GM13977 (cell line): ENCODE measurements around the gene ARL6IP5.

Experiments
- DNase-seq: peaks from one replicate; pipeline ENCODE4 v3.0.0; 2012; ENCODE audit warnings: low spot score
- CTCF ChIP-seq: IDR thresholded peaks from 2 replicates; pipeline ENCODE4 v1.5.1; 2012; ENCODE audit warnings: mild to moderate bottlenecking, control low read depth; ENCODE audit not compliant: insufficient read depth; ENCODE audit errors: extremely low read depth, missing control alignments
- in situ Hi-C: fragments of 300-500 bp; cut with MboI; formaldehyde crosslinking; loops from one replicate; pipeline ENCODE4 v1.12.0; 2022; ENCODE audit warnings: low sequenced_read_pairs, low pct_unique_long_range_greater_than_20kb, mixed read lengths, inconsistent platforms; ENCODE audit not compliant: unreplicated experiment

Gene ARL6IP5

GRCh38 chr3:69142797-69143454 lies 58.2 kb downstream of the ARL6IP5 start:
- TF ChIP-seq CTCF, result no peak
- no peak for DNase-seq
- in situ Hi-C loops, result no loop called here

GRCh38 chr3:69143612-69144011 lies 58.9 kb downstream of the ARL6IP5 start:
- in situ Hi-C loops, result no loop called here
- DNase-seq, result no peak
- no peak for TF ChIP-seq CTCF

GRCh38 chr3:69144631-69145245 lies 60.0 kb downstream of the ARL6IP5 start:
- no peak for TF ChIP-seq CTCF
- no peak for DNase-seq
- in situ Hi-C loops, result no loop called here

GRCh38 chr3:69145688-69146087 lies 61.0 kb downstream of the ARL6IP5 start:
- no peak for TF ChIP-seq CTCF
- no peak for DNase-seq
- in situ Hi-C loops, result no loop called here

GRCh38 chr3:69149586-69149985 lies 64.8 kb downstream of the ARL6IP5 start:
- no peak for DNase-seq
- no peak for TF ChIP-seq CTCF
- in situ Hi-C loops, result no loop called here
